ENCODE results near the gene SUGCT. TPM values are rescaled to one million over a fixed set of nuclear protein-coding genes. Genes with fewer than 3 reads are reported as not detected.

Gene SUGCT
- total RNA-seq, 1 experiment from 2014 or later: 5.4 TPM

- Mint-ChIP-seq H3K4me1 (peaks cover 0 to 5% of the 10 kb centered on the region in 2 experiments; a peak in 2 of 4 replicates), H3K36me3 (ENCODE audit: insufficient read depth in 1 of 3, low read depth in 3 of 3) (no peaks in the 10 kb centered on the region), H3K9me3 (no peaks in the 10 kb centered on the region), H3K4me3 (no peak overlapping the region), H3K27ac (no peak overlapping the region), H3K27me3 (ENCODE audit: low read depth) (no peaks in the 10 kb centered on the region)
- H3K9ac ChIP-seq (ENCODE audit: extremely low read depth, insufficient read length, low read length): no peak overlapping the region
- no peak for TF ChIP-seq CTCF (conservative IDR thresholded peaks at IDR 0.05)
- H2AK5ac ChIP-seq (ENCODE audit: insufficient read length, low read length): no peak overlapping the region
- H3K27me3 ChIP-seq (ENCODE audit: insufficient read depth, low read length): no peaks in the 10 kb centered on the region
- H2BK5ac ChIP-seq (ENCODE audit: insufficient read length, low read length): no peak overlapping the region
- H2AFZ ChIP-seq (ENCODE audit: low read length): no peak overlapping the region
- no peaks in the 10 kb centered on the region for H4K20me1 ChIP-seq (ENCODE audit: control insufficient read depth, insufficient read depth, insufficient read length)
- H3K4ac ChIP-seq (ENCODE audit: low read depth, low read length): no peak overlapping the region
- no peak overlapping the region for H2BK20ac ChIP-seq (ENCODE audit: low read depth, low read length, poor library complexity, severe bottlenecking)
- H4K91ac ChIP-seq (ENCODE audit: insufficient read length, low read depth, low read length): no peak overlapping the region
- DNase-seq: no peak
- no peaks in the 10 kb centered on the region for H3K9me3 ChIP-seq (ENCODE audit: control insufficient read depth, low read depth, low read length)
- no peak overlapping the region for H3K14ac ChIP-seq (ENCODE audit: insufficient read depth, low read length)
- H3K4me1 ChIP-seq (ENCODE audit: insufficient read depth, low read length): peaks cover 5% of the 10 kb centered on the region; the same call in 1 of the 2 replicates
- H3K79me2 ChIP-seq (ENCODE audit: insufficient read depth, low read length): no peaks in the 10 kb centered on the region
- H3K23ac ChIP-seq (ENCODE audit: insufficient read length, low read depth, low read length): no peak overlapping the region
- no peak overlapping the region for H2BK120ac ChIP-seq (ENCODE audit: low read depth, low read length, poor library complexity, severe bottlenecking)
- no peak overlapping the region for H4K8ac ChIP-seq (replicated peaks; ENCODE audit: insufficient read length, low read depth, low read length)
- H3T11ph ChIP-seq (ENCODE audit: low read length): no peak overlapping the region
- H3K18ac ChIP-seq (ENCODE audit: insufficient read length, low read depth, low read length): no peak overlapping the region
- H4K5ac ChIP-seq (ENCODE audit: insufficient read length, low read depth, low read length): no peak overlapping the region
- no peak overlapping the region for H2BK15ac ChIP-seq (ENCODE audit: low read depth, low read length)
- WGBS (ENCODE audit: extremely low coverage, insufficient read length, low lambda C conversion rate): no CpG with 5 or more reads among the region's 8 CpGs
- no peak overlapping the region for H3K27ac ChIP-seq (ENCODE audit: insufficient read length, low read depth, low read length)
- no peak overlapping the region for H2BK12ac ChIP-seq (ENCODE audit: insufficient read length, low read depth, low read length)
- H3K4me2 ChIP-seq (ENCODE audit: insufficient read depth, insufficient read length, low read length): no peak overlapping the region
- no peaks in the 10 kb centered on the region for H3K23me2 ChIP-seq (ENCODE audit: insufficient read length, low read depth, low read length, poor library complexity, severe bottlenecking)
- no peak overlapping the region for H3K56ac ChIP-seq (ENCODE audit: insufficient read length, low read depth, low read length)
- no peaks in the 10 kb centered on the region for H3K79me1 ChIP-seq (ENCODE audit: insufficient read depth, low read depth, low read length, poor library complexity, severe bottlenecking)
Observed at GRCh38 chr7:40799493-40800403, 664.9 kb downstream of the SUGCT start.
